CD4-positive, alpha-beta T cell (primary cell): ENCODE results near the gene SGTB. TPM values are rescaled to one million over a fixed set of nuclear protein-coding genes. Genes with fewer than 3 reads are reported as not detected.

Experiments
- ATAC-seq: fragments of 200-7000 bp; cut with Tn5 transposase; one replicate; pipeline ENCODE4 v1.10.0; 2022; ENCODE audit warnings: mild to moderate bottlenecking; ENCODE audit not compliant: poor library complexity
- CTCF ChIA-PET: fragments of 350-600 bp; sonication (Branson Sonifier 250); formaldehyde crosslinking; loops from one replicate; lab custom pipeline; 2021; ENCODE audit warnings: antibody characterized with exemption, inconsistent platforms; lab: Charles Lee
- POLR2A ChIA-PET: fragments of 350-600 bp; sonication (Branson Sonifier 250); formaldehyde crosslinking; loops from one replicate; lab custom pipeline; 2021; ENCODE audit warnings: antibody characterized with exemption, inconsistent platforms; lab: Charles Lee
- DNase-seq, 14 experiments: peaks; one replicate each; pipeline ENCODE4 v3.0.0-alpha.2; 2013 to 2020; ENCODE audit warnings: mixed read lengths in 2 of 14
- H3K27ac ChIP-seq, 2 donors: one replicate each; pipeline versions ENCODE4 v1.5.1 to v1.7.0; 2013; ENCODE audit warnings: low read length in 2 of 2, low read depth in 1 of 2, mild to moderate bottlenecking in 1 of 2
- H3K27me3 ChIP-seq, 2 experiments: 1 replicate in 1 of 2; 2 replicates in 1 of 2; pipeline versions ENCODE4 v1.6.1 to v1.7.0; 2013; ENCODE audit warnings: low read length in 2 of 2, control low read depth in 1 of 2, mild to moderate bottlenecking in 1 of 2, moderate library complexity in 1 of 2; ENCODE audit not compliant: insufficient read depth in 2 of 2, control insufficient read depth in 1 of 2
- H3K36me3 ChIP-seq: one replicate; pipeline ENCODE4 v1.6.1; 2013; ENCODE audit warnings: low read length, control low read depth; ENCODE audit not compliant: insufficient read depth
- H3K4me1 ChIP-seq: one replicate; pipeline ENCODE4 v1.6.1; 2013; ENCODE audit warnings: low read length, control low read depth; ENCODE audit not compliant: insufficient read depth
- H3K4me3 ChIP-seq: one replicate; pipeline ENCODE4 v1.5.1; 2013; ENCODE audit warnings: mild to moderate bottlenecking, low read length, moderate library complexity
- H3K9me3 ChIP-seq, 2 experiments: 1 replicate in 1 of 2; 2 replicates in 1 of 2; pipeline versions ENCODE4 v1.6.1 to v1.7.0; 2013; ENCODE audit warnings: low read length in 2 of 2, mild to moderate bottlenecking in 2 of 2, control low read depth in 1 of 2, moderate library complexity in 1 of 2; ENCODE audit not compliant: control insufficient read depth in 1 of 2, insufficient read depth in 1 of 2
- H3K27ac Mint-ChIP-seq: one replicate; pipeline ENCODE4 v1.8.0; 2020; ENCODE audit warnings: mixed read lengths
- H3K27me3 Mint-ChIP-seq: one replicate; pipeline ENCODE4 v1.8.0; 2021; ENCODE audit warnings: mixed read lengths
- H3K36me3 Mint-ChIP-seq: one replicate; pipeline ENCODE4 v1.8.0; 2021; ENCODE audit warnings: low read depth, mixed read lengths
- H3K4me1 Mint-ChIP-seq: one replicate; pipeline ENCODE4 v1.8.0; 2021; ENCODE audit warnings: low read depth, mixed read lengths
- H3K4me3 Mint-ChIP-seq: one replicate; pipeline ENCODE4 v1.8.0; 2020; ENCODE audit warnings: mild to moderate bottlenecking, mixed read lengths
- H3K9me3 Mint-ChIP-seq: one replicate; pipeline ENCODE4 v1.8.0; 2020; ENCODE audit warnings: mixed read lengths
- CTCF ChIP-seq: fragments of 200-600 bp; IDR thresholded peaks from one replicate; pipeline ENCODE4 v1.8.0; 2022; ENCODE audit warnings: antibody characterized with exemption, mild to moderate bottlenecking
- intact Hi-C, 2 experiments: fragments of 100-400 bp; cut with DNase I in 1 of 2; cut with micrococcal nuclease in 1 of 2; formaldehyde crosslinking; loops; one replicate each; pipeline versions ENCODE4 v1.15.1 to v1.9.0; 2023 to 2025; cut with DNase I, micrococcal nuclease
- total RNA-seq, 174 experiments: library from RNA in 2 of 174; stranded (reverse) in 2 of 174; gene quantifications; one replicate each; pipeline ENCODE4 v1.2.3 and lab custom pipeline; 2021 to 2026

Gene SGTB
- total RNA-seq, 2 experiments from 2014 or later: 84.2 to 93.7 TPM

GRCh38 chr5:65768723-65769346 lies 46.9 kb upstream of the SGTB start:
- DNase-seq: no peak
- CTCF ChIA-PET: no interaction called here
- Mint-ChIP-seq H3K27me3 (no peaks in the 10 kb centered on the region), H3K4me3 (no peak overlapping the region), H3K27ac (no peak overlapping the region), H3K4me1 (no peaks in the 10 kb centered on the region), H3K9me3 (no peaks in the 10 kb centered on the region), H3K36me3 (no peaks in the 10 kb centered on the region)
- H3K4me1 ChIP-seq: no peaks in the 10 kb centered on the region
- no peaks in the 10 kb centered on the region for H3K27me3 ChIP-seq
- TF ChIP-seq CTCF: no peak
- POLR2A ChIA-PET: no interaction called here
- H3K4me3 ChIP-seq: no peak overlapping the region
- H3K27ac ChIP-seq: no peak overlapping the region
- no peaks in the 10 kb centered on the region for H3K9me3 ChIP-seq
- no peaks in the 10 kb centered on the region for H3K36me3 ChIP-seq
- ATAC-seq: no peak
- intact Hi-C loops: loop anchor here in 1 of 2 experiments (10.0 kb wide), 1 partner anchor 536 kb away; no protein-coding TSS in a partner anchor

- no peak overlapping the region for H3K4me3 Mint-ChIP-seq
- ChIA-PET POLR2A (no interaction called here), CTCF (no interaction called here)
- TF ChIP-seq CTCF: no peak
- intact Hi-C loops: loop anchor here in 1 of 2 experiments (10.0 kb wide), 1 partner anchor 537 kb away; no protein-coding TSS in a partner anchor
- Histone ChIP-seq H3K4me1 (no peaks in the 10 kb centered on the region), H3K27ac (no peak overlapping the region), H3K4me3 (no peak overlapping the region), H3K9me3 (no peaks in the 10 kb centered on the region), H3K36me3 (no peaks in the 10 kb centered on the region), H3K27me3 (no peaks in the 10 kb centered on the region)
- ATAC-seq: no peak
- no peaks in the 10 kb centered on the region for H3K9me3 Mint-ChIP-seq
- H3K4me1 Mint-ChIP-seq: no peaks in the 10 kb centered on the region
- DNase-seq: no peak
- H3K27me3 Mint-ChIP-seq: no peaks in the 10 kb centered on the region
- no peak overlapping the region for H3K27ac Mint-ChIP-seq
- no peaks in the 10 kb centered on the region for H3K36me3 Mint-ChIP-seq
These were observed 45.7 kb upstream of the SGTB start for GRCh38 chr5:65767565-65767964.

GRCh38 chr5:65766781-65767180 lies 44.9 kb upstream of the SGTB start:
- Mint-ChIP-seq H3K27me3 (no peaks in the 10 kb centered on the region), H3K27ac (no peak overlapping the region), H3K9me3 (no peaks in the 10 kb centered on the region), H3K4me3 (no peak overlapping the region), H3K36me3 (no peaks in the 10 kb centered on the region), H3K4me1 (no peaks in the 10 kb centered on the region)
- H3K27ac ChIP-seq: no peak overlapping the region
- intact Hi-C loops: loop anchor here in 1 of 2 experiments (10.0 kb wide), 1 partner anchor 538 kb away; no protein-coding TSS in a partner anchor
- POLR2A ChIA-PET: no interaction called here
- no peaks in the 10 kb centered on the region for H3K27me3 ChIP-seq
- CTCF ChIA-PET: no interaction called here
- no peak overlapping the region for H3K4me3 ChIP-seq
- H3K36me3 ChIP-seq: no peaks in the 10 kb centered on the region
- no peak for ATAC-seq
- TF ChIP-seq CTCF: no peak
- no peaks in the 10 kb centered on the region for H3K9me3 ChIP-seq
- H3K4me1 ChIP-seq: no peaks in the 10 kb centered on the region
- DNase-seq: no peak
